ENCODE results near the gene FCGR1A. TPM values are rescaled to one million over a fixed set of nuclear protein-coding genes. Genes with fewer than 3 reads are reported as not detected.
"Not testable (repeated sequence)": the region's sequence is repeated elsewhere in the genome, so short reads cannot be mapped to it uniquely, and the experiment has no call there.

Gene FCGR1A
- total and polyA plus RNA-seq, 9 donors = 1.4 to 3.4 (median 2.8) TPM

GRCh38 chr1:149775510-149776147 lies 6.9 kb upstream of the FCGR1A start:
- DNase-seq = peak; percentile 40
- not testable (repeated sequence) for H3K27ac ChIP-seq (ENCODE audit: low read length)

DNA sequence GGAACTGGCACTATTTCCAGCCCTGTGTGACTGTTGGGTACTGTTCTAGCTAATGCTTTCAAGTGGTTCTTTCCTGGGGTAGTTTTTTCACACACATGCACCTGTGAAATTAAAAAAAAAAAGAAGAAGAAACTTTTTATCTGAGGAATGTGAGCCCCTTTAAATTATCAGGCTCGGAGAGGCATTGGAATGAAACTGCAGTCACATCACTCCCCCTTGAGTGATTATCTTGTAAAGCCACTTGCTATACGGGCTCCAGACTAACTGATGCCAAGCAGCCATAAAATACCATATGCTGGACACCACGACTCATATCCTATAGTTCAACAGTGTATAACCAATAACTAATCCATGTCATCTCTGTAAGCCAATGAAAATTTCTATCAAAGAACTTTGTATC lies 5.4 kb upstream of the FCGR1A start:
- H3K27me3 ChIP-seq (ENCODE audit: control insufficient read depth, insufficient read depth, low read length); H3K27ac ChIP-seq (ENCODE audit: low read length); H3K9me3 ChIP-seq (replicated peaks; ENCODE audit: control insufficient read depth, low read depth, low read length); H3K36me3 ChIP-seq (ENCODE audit: control insufficient read depth, insufficient read depth, low read length); DNase-seq; H3K4me3 ChIP-seq (ENCODE audit: low read length); H3K4me1 ChIP-seq (ENCODE audit: control insufficient read depth, insufficient read depth, low read length): not testable (repeated sequence)
- no CpG with 5 or more reads among the region's 3 CpGs for WGBS (ENCODE audit: insufficient coverage)

More at GRCh38 chr1:149775510-149776147, 6.9 kb upstream of the FCGR1A start:
- H3K36me3 ChIP-seq (ENCODE audit: control insufficient read depth, insufficient read depth, low read length); H3K4me1 ChIP-seq (ENCODE audit: control insufficient read depth, insufficient read depth, low read length); H3K9me3 ChIP-seq (replicated peaks; ENCODE audit: control insufficient read depth, low read depth, low read length); H3K27me3 ChIP-seq (ENCODE audit: control insufficient read depth, insufficient read depth, low read length); H3K4me3 ChIP-seq (ENCODE audit: low read length): not testable (repeated sequence)
- WGBS (ENCODE audit: insufficient coverage) = no CpG with 5 or more reads among the region's 3 CpGs

DNA sequence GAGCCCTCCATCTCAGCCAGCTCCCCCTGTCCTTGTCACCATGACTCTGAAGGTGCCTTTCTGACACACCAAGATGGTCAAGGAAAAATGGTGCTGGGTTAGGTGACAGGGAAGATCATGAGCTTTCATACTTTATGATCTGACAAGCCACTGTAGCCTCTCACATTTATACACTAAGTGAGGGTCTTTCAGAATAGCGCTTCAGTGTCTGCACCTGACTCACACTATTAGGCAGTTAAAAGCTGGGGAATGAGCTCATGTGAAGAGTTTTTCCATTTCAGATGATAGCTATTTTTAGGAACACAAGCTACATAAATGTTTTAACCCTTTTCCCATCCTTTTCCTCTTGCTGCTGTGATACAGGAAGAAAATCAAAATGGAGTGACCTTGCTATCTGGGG lies 4.2 kb upstream of the FCGR1A start:
- H3K4me3 ChIP-seq (ENCODE audit: low read length); H3K27ac ChIP-seq (ENCODE audit: low read length); H3K4me1 ChIP-seq (ENCODE audit: control insufficient read depth, insufficient read depth, low read length); DNase-seq; H3K27me3 ChIP-seq (ENCODE audit: control insufficient read depth, insufficient read depth, low read length); H3K36me3 ChIP-seq (ENCODE audit: control insufficient read depth, insufficient read depth, low read length); H3K9me3 ChIP-seq (replicated peaks; ENCODE audit: control insufficient read depth, low read depth, low read length): not testable (repeated sequence)
- WGBS (ENCODE audit: insufficient coverage) = no CpG with 5 or more reads among the region's 1 CpG

DNA sequence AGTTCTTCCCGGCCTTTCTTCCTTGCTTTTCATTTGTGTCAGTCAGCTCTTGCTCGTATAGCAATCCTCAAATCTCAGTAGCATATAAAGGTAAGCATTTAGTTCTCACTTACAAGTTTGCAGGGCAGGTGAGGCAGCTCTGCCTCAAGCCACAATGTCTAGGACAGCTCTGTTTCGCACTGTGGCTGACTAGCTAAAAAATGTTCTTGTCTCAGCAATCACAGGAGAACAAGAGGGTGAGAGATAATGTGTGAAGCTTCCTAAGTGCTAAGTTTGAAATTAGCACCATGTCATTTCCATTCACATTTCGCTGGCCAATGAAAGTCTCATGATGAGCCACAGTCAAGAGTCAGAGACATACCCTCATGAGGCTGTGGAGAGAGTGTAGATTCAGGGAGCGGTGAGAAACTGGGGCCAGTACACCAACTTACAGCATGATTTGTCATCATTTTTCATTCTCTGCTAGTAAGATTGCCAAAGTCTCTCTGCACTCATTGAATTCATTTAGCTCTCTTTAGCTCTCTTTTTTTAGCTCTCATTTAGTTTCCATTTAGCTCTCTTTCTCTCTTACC lies 995 bp upstream of the FCGR1A start:
- H3K27me3 ChIP-seq (ENCODE audit: control insufficient read depth, insufficient read depth, low read length); DNase-seq; H3K27ac ChIP-seq (ENCODE audit: low read length); H3K9me3 ChIP-seq (replicated peaks; ENCODE audit: control insufficient read depth, low read depth, low read length); H3K4me3 ChIP-seq (ENCODE audit: low read length); H3K4me1 ChIP-seq (ENCODE audit: control insufficient read depth, insufficient read depth, low read length); H3K36me3 ChIP-seq (ENCODE audit: control insufficient read depth, insufficient read depth, low read length): not testable (repeated sequence)
- 60% methylated on average over 1 of the region's 5 CpGs for WGBS (ENCODE audit: insufficient coverage)

GRCh38 chr1:149783289-149783688 lies 795 bp downstream of the FCGR1A start:
- WGBS (ENCODE audit: insufficient coverage) = no CpG with 5 or more reads among the region's 2 CpGs
- H3K4me3 ChIP-seq (ENCODE audit: low read length); DNase-seq: not testable (repeated sequence)

GRCh38 chr1:149783868-149784267 lies 1.4 kb downstream of the FCGR1A start:
- not testable (repeated sequence) for H3K4me1 ChIP-seq (ENCODE audit: control insufficient read depth, insufficient read depth, low read length); H3K9me3 ChIP-seq (replicated peaks; ENCODE audit: control insufficient read depth, low read depth, low read length); DNase-seq; H3K27me3 ChIP-seq (ENCODE audit: control insufficient read depth, insufficient read depth, low read length); H3K36me3 ChIP-seq (ENCODE audit: control insufficient read depth, insufficient read depth, low read length); H3K4me3 ChIP-seq (ENCODE audit: low read length); H3K27ac ChIP-seq (ENCODE audit: low read length)
- WGBS (ENCODE audit: insufficient coverage) = no CpG with 5 or more reads among the region's 4 CpGs

More at GRCh38 chr1:149783289-149783688, 795 bp downstream of the FCGR1A start:
- not testable (repeated sequence) for H3K9me3 ChIP-seq (replicated peaks; ENCODE audit: control insufficient read depth, low read depth, low read length); H3K36me3 ChIP-seq (ENCODE audit: control insufficient read depth, insufficient read depth, low read length); H3K27ac ChIP-seq (ENCODE audit: low read length); H3K27me3 ChIP-seq (ENCODE audit: control insufficient read depth, insufficient read depth, low read length); H3K4me1 ChIP-seq (ENCODE audit: control insufficient read depth, insufficient read depth, low read length)

GRCh38 chr1:149787688-149788451 lies 5.4 kb downstream of the FCGR1A start:
- not testable (repeated sequence) for H3K4me3 ChIP-seq (ENCODE audit: low read length); H3K9me3 ChIP-seq (replicated peaks; ENCODE audit: control insufficient read depth, low read depth, low read length); H3K4me1 ChIP-seq (ENCODE audit: control insufficient read depth, insufficient read depth, low read length); H3K36me3 ChIP-seq (ENCODE audit: control insufficient read depth, insufficient read depth, low read length); H3K27ac ChIP-seq (ENCODE audit: low read length); DNase-seq; H3K27me3 ChIP-seq (ENCODE audit: control insufficient read depth, insufficient read depth, low read length)
- WGBS (ENCODE audit: insufficient coverage) = no CpG with 5 or more reads among the region's 3 CpGs

- peak; percentile 61 for DNase-seq
- not testable (repeated sequence) for H3K27me3 ChIP-seq (ENCODE audit: control insufficient read depth, insufficient read depth, low read length); H3K4me1 ChIP-seq (ENCODE audit: control insufficient read depth, insufficient read depth, low read length); H3K27ac ChIP-seq (ENCODE audit: low read length); H3K9me3 ChIP-seq (replicated peaks; ENCODE audit: control insufficient read depth, low read depth, low read length); H3K36me3 ChIP-seq (ENCODE audit: control insufficient read depth, insufficient read depth, low read length)
- H3K4me3 ChIP-seq (ENCODE audit: low read length) = peak overlapping the region; percentile 43
- no CpG with 5 or more reads among the region's 36 CpGs for WGBS (ENCODE audit: insufficient coverage)
Observed at GRCh38 chr1:149792502-149792901, 10.0 kb downstream of the FCGR1A start.

DNA sequence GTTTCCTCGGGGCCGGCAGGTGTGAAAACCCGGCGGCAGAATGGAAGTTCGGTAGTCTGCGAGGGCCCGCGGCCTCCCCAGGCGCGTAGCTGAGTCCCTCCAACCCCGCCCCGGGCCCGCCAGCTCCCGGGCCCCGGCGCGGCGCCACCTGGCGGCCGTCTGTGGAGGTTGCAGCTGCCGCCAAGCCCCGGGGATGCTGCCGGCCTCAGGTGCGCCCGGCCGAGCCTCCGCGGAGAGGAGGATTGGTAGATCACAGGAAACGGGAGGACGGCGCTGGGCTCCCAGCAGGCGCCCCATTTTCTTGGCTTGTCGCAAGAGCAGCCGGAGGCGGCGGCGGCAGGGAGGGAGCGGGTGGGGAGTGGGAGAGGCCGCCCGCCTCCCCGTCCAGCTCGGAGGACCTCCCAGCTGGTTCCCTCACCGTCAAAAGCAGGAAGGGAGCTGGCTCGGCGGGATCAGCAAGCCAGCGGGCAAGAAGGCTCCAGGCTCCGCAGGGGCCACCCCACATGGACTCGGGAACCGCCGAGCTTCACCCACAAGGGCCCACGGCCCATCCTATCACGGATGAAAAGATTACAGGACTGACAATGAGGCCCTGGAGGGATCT lies 10.5 kb downstream of the FCGR1A start:
- H3K4me3 ChIP-seq (ENCODE audit: low read length) = peak overlapping the region; percentile 43
- not testable (repeated sequence) for H3K27ac ChIP-seq (ENCODE audit: low read length); H3K36me3 ChIP-seq (ENCODE audit: control insufficient read depth, insufficient read depth, low read length); H3K9me3 ChIP-seq (replicated peaks; ENCODE audit: control insufficient read depth, low read depth, low read length); H3K4me1 ChIP-seq (ENCODE audit: control insufficient read depth, insufficient read depth, low read length); H3K27me3 ChIP-seq (ENCODE audit: control insufficient read depth, insufficient read depth, low read length)
- peak; percentile 70 for DNase-seq
- WGBS (ENCODE audit: insufficient coverage) = under 1% methylated on average over 23 of the region's 52 CpGs

GRCh38 chr1:149793885-149794284 lies 11.4 kb downstream of the FCGR1A start:
- H3K27ac ChIP-seq (ENCODE audit: low read length); H3K4me1 ChIP-seq (ENCODE audit: control insufficient read depth, insufficient read depth, low read length); H3K27me3 ChIP-seq (ENCODE audit: control insufficient read depth, insufficient read depth, low read length); H3K9me3 ChIP-seq (replicated peaks; ENCODE audit: control insufficient read depth, low read depth, low read length); H3K36me3 ChIP-seq (ENCODE audit: control insufficient read depth, insufficient read depth, low read length); H3K4me3 ChIP-seq (ENCODE audit: low read length); DNase-seq: not testable (repeated sequence)
- WGBS (ENCODE audit: insufficient coverage) = no CpG with 5 or more reads among the region's 5 CpGs
